HG02840 (cell line): ENCODE data around the gene SETBP1.

ENCODE experiments used
- ATAC-seq: cut with Tn5 transposase; IDR thresholded peaks from one replicate; pipeline ENCODE4 v1.9.1; 2021; ENCODE audit warnings: mild to moderate bottlenecking, moderate library complexity, moderate number of reproducible peaks; ENCODE audit not compliant: unreplicated experiment, low FRiP score

The SETBP1 gene

GRCh38 chr18:44949967-44950366 lies 269.3 kb downstream of the SETBP1 start:
- ATAC-seq = no peak

DNA sequence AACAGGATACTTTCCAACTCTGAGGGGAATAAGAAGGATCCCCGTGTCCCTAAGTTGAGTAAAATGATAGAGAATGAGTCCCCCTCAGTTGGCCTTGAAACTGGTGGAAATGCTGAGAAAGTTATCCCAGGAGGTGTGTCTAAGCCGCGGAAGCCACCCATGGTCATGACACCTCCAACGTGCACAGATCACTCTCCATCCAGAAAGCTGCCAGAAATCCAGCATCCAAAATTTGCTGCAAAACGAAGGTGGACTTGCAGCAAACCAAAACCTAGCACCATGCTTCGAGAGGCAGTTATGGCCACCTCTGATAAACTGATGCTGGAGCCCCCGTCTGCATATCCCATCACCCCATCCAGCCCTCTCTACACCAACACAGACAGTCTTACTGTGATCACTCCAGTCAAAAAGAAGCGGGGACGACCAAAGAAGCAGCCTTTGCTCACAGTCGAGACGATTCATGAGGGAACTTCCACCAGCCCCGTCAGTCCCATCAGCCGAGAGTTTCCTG lies 270.1 kb downstream of the SETBP1 start:
- ATAC-seq = no peak

- ATAC-seq = no peak
These were observed 271.1 kb downstream of the SETBP1 start for GRCh38 chr18:44951748-44952147.

DNA sequence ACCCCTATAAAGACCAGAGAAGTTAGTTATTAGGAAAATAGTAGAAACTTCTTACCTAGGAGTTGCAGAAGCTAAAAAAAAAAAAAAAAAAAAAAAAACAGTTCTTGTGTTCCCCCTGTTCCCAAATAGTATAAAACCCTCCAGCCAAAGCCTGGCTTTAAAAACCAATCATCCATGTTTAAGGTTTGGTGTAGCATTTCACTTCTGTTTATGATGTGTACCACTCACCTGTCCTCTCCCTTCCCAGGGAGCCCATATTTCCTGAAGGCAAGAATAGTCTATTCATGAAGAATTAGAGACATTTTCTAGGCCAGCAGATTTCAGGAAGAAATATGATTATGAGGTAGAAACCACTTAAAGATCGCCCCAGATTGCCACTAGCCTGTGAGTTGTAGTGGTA lies 273.6 kb downstream of the SETBP1 start:
- ATAC-seq = no peak

DNA sequence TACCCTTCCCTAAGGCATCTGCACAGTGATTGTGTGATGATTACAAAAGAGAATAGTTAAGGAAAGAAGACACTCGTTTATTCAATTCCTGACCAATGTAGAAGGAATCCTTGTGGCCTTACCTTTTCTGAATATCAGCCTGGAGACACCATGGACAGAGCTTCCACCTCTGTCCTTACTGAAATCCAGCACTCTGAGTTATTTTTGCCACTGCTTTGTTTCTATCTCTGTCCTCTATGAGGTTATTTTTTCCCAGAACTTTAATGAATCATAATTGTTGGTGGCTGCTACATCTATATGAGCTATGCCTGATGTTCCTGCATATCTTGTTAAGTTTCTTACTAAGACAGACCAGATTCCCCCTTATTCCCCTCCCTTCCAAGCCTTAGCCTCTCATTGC lies 275.1 kb downstream of the SETBP1 start:
- no peak for ATAC-seq

- no peak for ATAC-seq
These were observed 276.3 kb downstream of the SETBP1 start for GRCh38 chr18:44957025-44957424.

DNA sequence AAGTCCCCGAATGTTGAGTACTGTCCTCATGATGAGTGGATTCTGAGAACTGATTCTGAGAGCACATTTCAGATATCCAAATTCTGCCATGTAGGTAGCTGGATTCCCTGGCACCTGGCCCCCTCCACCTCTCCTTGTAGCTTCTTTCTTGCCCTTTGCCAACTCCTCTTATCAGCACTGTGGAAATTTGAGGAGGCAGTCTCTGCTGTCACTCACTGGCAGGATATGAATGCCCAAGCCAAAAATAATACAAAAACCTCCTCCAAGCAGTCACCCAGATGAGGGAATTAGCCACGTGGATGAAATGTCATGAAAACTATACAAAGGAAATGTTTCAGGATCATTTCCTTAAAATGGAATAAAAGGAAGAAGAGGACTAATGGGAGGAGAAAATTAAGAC lies 276.8 kb downstream of the SETBP1 start:
- no peak for ATAC-seq

GRCh38 chr18:44958040-44958439 lies 277.4 kb downstream of the SETBP1 start:
- ATAC-seq = no peak

DNA sequence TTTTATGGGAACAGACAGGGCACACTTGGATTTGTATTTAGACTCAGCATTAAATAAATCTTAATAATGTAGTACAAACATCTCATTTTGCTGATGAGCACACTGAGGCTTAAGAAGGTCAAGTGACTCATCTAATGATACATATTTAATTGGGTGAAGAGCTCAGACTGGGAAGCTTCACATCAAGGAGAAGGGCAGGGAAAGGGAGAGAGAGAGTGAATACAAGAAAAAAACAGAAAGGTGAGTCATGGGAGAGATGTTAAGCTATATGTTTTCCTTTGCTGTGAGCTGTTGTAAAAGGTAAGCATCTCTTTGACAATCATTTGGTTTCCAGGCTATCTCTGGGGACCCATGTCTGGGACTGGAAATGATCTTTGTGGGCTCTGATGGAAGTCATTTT lies 277.8 kb downstream of the SETBP1 start:
- ATAC-seq = no peak

DNA sequence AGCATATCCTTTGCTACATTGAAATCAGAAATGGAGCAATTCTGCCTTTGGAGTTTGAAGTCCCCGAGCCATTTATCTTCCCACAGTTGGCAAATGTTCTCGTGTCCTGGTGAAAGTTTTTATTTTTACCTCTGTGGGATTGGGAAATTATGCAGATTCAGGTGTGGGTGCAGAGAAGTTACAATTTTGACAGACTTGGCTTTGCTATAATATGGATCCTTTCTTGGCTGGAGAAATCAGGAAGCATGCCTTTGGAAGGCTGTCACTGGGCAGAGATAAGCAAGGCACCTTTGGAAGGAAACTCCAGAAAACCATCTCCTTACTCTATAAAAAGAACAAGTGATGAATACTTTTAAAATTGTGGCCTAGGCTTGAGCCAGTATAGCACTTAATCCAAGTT lies 278.3 kb downstream of the SETBP1 start:
- ATAC-seq = no peak

GRCh38 chr18:44960580-44960979 lies 279.9 kb downstream of the SETBP1 start:
- ATAC-seq = no peak

GRCh38 chr18:44961288-44961995 lies 280.8 kb downstream of the SETBP1 start:
- no peak for ATAC-seq

DNA sequence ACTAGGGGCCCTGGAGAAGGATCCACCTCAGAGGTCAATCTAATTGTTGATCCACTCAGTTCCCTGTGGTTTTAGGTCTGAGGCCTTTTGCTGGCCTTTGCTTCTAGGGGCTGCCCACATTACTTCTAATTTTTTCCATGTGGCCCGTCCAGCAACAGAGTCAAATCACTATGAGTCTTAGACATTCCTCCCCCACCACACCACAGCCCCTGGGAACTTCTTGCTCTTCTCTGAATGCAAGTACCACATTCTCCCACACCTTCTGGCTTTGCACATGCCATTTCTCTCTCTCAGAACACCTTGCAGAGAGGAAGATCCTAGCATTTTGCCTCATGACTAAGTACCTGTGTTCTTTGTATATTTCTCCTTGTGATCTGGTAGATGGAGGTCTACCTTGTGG lies 286.9 kb downstream of the SETBP1 start:
- no peak for ATAC-seq

- no peak for ATAC-seq
These were observed 287.6 kb downstream of the SETBP1 start for GRCh38 chr18:44968336-44968735.

- no peak for ATAC-seq
These were observed 288.6 kb downstream of the SETBP1 start for GRCh38 chr18:44969214-44969795.

DNA sequence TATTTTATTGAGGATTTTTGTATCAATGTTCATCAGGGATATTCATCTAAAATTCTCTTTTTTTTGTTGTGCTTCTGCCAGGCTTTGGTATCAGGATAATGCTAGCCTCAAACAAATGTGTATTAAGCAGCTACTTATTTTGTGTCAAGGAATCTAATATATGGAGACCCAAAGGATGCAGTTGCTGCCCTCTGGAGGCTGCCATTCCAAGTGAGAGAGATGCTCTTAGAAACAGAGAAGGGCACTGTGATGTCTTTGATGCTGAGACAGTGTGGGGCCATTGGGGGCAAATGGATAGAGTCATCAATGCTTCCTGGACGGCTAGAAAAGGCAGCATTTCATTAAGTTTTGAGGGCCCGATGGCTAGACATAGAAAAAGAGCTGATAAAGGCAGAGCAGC lies 292.6 kb downstream of the SETBP1 start:
- no peak for ATAC-seq

- ATAC-seq = no peak
These were observed 293.5 kb downstream of the SETBP1 start for GRCh38 chr18:44974174-44974573.

DNA sequence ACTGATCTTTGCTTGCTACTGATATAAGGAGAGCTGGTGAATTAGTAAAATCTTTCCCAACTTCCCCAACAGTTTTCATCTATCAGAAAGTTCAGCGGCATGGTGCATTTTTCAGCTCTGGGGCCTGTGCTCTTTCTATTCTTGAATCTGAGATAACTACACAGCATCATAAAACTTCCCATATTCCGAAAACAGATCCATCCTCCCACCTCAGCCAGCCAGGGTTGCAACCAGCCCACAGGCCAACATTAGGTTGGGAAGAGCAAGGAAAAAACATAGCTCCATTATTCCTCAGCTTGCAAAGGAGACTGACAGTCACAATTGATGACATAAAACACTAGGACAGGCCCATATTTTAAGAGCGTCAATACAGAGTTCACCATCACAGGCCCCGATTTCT lies 297.2 kb downstream of the SETBP1 start:
- no peak for ATAC-seq

DNA sequence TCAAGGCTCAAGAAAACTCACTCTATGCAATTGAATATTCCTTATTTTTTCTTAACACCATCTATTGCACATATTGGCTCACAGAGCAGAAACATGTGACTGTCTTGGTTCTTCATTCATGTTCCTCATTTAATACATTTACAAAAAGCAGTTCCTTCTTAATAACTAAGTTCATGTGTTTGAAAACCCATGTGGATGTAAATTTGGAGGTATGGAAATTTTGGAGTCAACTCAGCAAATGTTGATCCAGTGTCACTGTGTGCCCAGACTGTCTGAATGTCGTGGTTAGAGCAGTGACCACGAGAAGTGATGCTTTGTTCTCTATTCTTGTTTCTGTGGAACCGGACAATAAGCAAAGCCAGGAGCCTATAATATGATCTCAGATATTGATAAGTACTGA lies 299.1 kb downstream of the SETBP1 start:
- ATAC-seq = no peak

DNA sequence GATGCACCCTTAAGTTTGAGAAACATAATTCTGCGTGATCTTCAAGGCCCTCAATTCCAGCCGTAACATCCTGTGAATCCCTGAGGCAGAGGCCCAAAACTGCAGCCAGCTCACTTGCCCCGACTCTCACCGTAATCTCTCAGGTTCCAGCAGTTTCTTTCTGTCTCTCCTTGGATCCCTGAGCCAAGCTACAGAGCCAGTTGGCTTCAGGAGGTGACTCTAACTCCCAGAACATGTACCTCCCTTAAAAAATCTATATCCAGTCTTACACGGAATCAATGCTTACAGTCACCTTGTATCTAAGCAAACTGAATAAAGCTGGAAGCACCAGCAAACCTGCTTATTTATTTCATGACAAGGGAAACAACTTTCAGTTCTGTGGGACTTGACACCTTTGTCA lies 300.4 kb downstream of the SETBP1 start:
- no peak for ATAC-seq

DNA sequence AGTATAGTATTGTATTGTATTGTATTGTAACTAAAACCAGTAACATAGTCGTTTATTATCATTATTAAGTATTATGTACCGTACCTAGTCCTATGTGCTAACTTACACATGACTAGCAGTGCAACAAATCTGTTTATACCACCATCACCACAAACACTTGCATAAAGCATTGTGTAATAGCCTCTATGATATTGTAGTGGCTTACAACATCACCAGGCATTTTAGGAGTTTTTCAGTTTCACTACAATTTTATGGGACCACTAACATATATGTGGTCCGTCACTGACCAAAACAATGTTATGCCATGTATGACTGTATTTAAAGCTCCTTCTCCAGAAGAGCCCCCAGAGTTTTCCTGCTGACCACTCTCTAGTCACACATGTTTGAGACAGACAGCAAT lies 306.2 kb downstream of the SETBP1 start:
- ATAC-seq = no peak

DNA sequence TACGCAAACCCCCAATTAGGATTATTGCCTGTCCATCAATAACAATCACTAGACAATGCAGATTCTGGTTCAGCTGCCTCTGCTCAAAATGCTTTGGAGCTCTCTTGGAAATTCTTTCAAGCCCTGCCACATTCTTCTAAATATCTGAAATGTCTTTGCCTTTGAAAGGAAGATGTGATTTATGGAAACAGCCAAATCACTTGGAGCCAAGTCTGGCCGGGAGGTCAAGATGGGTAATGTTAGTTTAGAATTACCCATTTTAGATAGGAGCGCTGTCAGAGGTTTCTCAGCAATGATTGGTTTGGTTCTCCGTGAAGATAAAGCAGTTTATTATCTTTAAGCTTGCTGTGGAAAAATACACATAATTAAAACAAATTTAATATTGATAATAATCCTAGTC lies 306.7 kb downstream of the SETBP1 start:
- no peak for ATAC-seq
